T-cell (primary cell): Measurements from ENCODE around the gene TMEM59L. TPM values are rescaled to one million over a fixed set of nuclear protein-coding genes. Genes with fewer than 3 reads are reported as not detected.

Experiments used
- total RNA-seq, 35 experiments: library from RNA in 6 of 35; stranded (reverse) in 6 of 35; fragments of 120-200 nt in 1 of 35; gene quantifications; one replicate each; pipeline versions ENCODE4 v1.2.1 to v1.2.4 and lab custom pipeline; 2013 to 2026

The TMEM59L gene
- total RNA-seq, 5 donors from 2014 or later (not counting 1 experiment from before 2014, with no cell fraction given) = 0.38 to 0.40 TPM; not detected in 3

Other genes starting within 250 kb of the TMEM59L start
- gene GDF15, start 226.7 kb upstream of the TMEM59L start, total RNA-seq = 1 to 10 TPM in 3 of 5 donors, not detected in 2; 1.5 to 1.7 (median 1.5) TPM
- gene LRRC25, start 215.2 kb upstream of the TMEM59L start, total RNA-seq = under 1 TPM in 3 of 5 donors, not detected in 2; 0.16 to 0.33 (median 0.30) TPM
- 100 to 1,000 TPM in 4 of 5 donors, 10 to 100 TPM in 1; 71.3 to 127 (median 102) TPM for gene SSBP4, start 193.5 kb upstream of the TMEM59L start, total RNA-seq
- gene ISYNA1, start 174.7 kb upstream of the TMEM59L start, total RNA-seq = 10 to 100 TPM; 38.3 to 59.8 (median 55.0) TPM
- 10 to 100 TPM; 27.2 to 46.4 (median 33.4) TPM for gene ELL, start 90.8 kb upstream of the TMEM59L start, total RNA-seq
- gene FKBP8, start 69.3 kb upstream of the TMEM59L start, total RNA-seq = 100 to 1,000 TPM; 158 to 282 (median 244) TPM
- gene KXD1, start 55.0 kb upstream of the TMEM59L start, total RNA-seq = 100 to 1,000 TPM in 1 of 5 donors, 10 to 100 TPM in 4; 73.1 to 112 (median 95.8) TPM
- gene UBA52, start 41.0 kb upstream of the TMEM59L start, total RNA-seq = 1,000 to 10,000 TPM; 1,917 to 2,053 (median 1,972) TPM
- gene REX1BD, start 24.1 kb upstream of the TMEM59L start, total RNA-seq = 100 to 1,000 TPM in 4 of 5 donors, 10 to 100 TPM in 1; 91.8 to 166 (median 150) TPM
- under 1 TPM in 2 of 5 donors, not detected in 3; 0.56 to 0.73 TPM for gene CRLF1, start 6.1 kb upstream of the TMEM59L start, total RNA-seq
- gene KLHL26, start 24.2 kb downstream of the TMEM59L start, total RNA-seq = 10 to 100 TPM in 4 of 5 donors, 1 to 10 TPM in 1; 8.8 to 16.4 (median 14.1) TPM
- 10 to 100 TPM; 19.6 to 26.9 (median 25.0) TPM for gene CRTC1, start 70.8 kb downstream of the TMEM59L start, total RNA-seq
- gene COMP, start 178.4 kb downstream of the TMEM59L start, total RNA-seq = not detected
- gene UPF1, start 219.1 kb downstream of the TMEM59L start, total RNA-seq = 100 to 1,000 TPM; 114 to 143 (median 127) TPM